WTC11 (cell line): Measurements from ENCODE around the gene UBR4.

ENCODE experiments used
- CTCF ChIP-seq: fragments of 200-600 bp; IDR thresholded peaks from 2 replicates; pipeline ENCODE4 v1.8.0; 2022; ENCODE audit warnings: antibody characterized with exemption
- HMGXB4 ChIP-seq: sonication (generic); formaldehyde crosslinking; IDR thresholded peaks from 2 replicates; pipeline ENCODE4 v1.8.1; 2023; ENCODE audit warnings: mild to moderate bottlenecking, moderate library complexity, missing genetic modification reagents
- ZMAT4 ChIP-seq: fragments of 250-450 bp; sonication (Bioruptor Pico); IDR thresholded peaks from 2 replicates; pipeline ENCODE4 v1.9.0; 2021; ENCODE audit warnings: mild to moderate bottlenecking
- TF ChIP-seq, protein P1 (sequence below): sonication (generic); formaldehyde crosslinking; IDR thresholded peaks from 2 replicates; pipeline ENCODE4 v1.8.0; 2022; ENCODE audit warnings: mild to moderate bottlenecking, missing genetic modification reagents

DNA sequence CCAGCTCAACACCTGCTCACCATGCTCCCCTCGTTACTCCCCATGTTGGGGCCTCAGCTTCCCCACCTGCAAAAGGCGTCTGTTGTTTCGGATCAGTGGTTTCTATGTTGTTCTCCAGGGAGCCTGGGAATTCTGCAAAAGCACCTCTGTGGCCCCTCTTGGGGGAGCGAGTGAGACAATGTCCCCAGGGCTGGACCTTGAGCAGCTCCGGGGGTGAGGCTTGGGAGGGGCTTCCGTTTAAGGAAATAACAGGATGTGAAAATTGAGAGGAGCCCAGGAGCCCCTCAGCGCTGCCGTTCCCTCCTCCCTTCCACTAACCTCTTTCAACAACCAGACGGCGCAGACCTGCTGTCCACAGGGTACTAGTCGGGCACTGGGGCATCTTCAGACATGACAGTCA is 155.1 kb downstream of the UBR4 start:
- TF ChIP-seq CTCF: no peak
- no peak for TF ChIP-seq HMGXB4 (CRISPR knock-in tag)
- TF ChIP-seq ZMAT4 (CRISPR knock-in tag): no peak
- TF ChIP-seq, protein P1, sequence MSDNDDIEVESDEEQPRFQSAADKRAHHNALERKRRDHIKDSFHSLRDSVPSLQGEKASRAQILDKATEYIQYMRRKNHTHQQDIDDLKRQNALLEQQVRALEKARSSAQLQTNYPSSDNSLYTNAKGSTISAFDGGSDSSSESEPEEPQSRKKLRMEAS (CRISPR knock-in tag): no peak
